DND-41 (cell line): Measurements from ENCODE around the gene RAPSN.

Experiments used
- EZH2 ChIP-seq: IDR thresholded peaks from 3 replicates; pipeline ENCODE4 v1.6.1; 2012; ENCODE audit warnings: borderline replicate concordance, low read depth, mild to moderate bottlenecking, moderate library complexity, low read length, inconsistent platforms; ENCODE audit not compliant: severe bottlenecking
- TF ChIP-seq, protein P1 (sequence below): IDR thresholded peaks from 2 replicates; pipeline ENCODE4 v1.5.1; 2012; ENCODE audit warnings: borderline replicate concordance, low read length, moderate library complexity, mild to moderate bottlenecking; ENCODE audit not compliant: poor library complexity, severe bottlenecking; ENCODE audit errors: extremely low read depth

DNA sequence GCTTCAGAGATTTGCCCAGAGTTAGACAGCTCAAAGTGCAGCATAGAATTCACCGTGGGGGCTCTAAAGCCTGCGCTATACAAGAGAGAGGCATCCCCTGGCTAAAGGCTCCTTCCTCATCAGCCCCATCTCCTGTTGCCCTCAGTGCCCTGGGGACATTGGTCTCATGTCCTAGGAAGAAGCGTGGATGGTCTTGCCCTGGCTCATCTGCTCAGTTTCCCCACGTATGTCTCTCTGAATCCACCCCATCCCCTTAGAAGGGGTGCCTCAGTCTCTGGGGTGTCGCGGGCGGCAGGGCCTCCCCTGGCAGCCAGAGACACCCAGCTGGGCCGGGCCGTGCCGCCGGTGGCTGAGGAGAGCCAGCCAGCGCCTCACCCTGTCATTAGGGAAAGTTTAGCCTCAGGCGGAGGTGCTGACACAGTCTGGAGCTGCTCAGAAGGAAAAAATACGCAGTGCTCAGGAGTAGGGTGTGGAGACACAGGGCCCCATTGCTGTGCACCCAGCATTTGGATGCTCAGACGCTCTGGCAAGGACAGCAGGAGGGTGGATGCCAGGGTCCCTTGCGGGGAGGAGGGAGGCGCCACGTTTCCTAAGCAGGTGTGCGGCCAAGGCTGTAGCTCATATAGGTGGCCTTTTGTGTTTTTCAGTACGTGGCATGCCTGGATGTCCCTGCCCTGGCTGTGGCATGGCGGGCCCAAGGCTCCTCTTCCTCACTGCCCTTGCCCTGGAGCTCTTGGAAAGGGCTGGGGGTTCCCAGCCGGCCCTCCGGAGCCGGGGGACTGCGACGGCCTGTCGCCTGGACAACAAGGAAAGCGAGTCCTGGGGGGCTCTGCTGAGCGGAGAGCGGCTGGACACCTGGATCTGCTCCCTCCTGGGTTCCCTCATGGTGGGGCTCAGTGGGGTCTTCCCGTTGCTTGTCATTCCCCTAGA, 39.2 kb downstream of the RAPSN start:
- TF ChIP-seq, protein P1, sequence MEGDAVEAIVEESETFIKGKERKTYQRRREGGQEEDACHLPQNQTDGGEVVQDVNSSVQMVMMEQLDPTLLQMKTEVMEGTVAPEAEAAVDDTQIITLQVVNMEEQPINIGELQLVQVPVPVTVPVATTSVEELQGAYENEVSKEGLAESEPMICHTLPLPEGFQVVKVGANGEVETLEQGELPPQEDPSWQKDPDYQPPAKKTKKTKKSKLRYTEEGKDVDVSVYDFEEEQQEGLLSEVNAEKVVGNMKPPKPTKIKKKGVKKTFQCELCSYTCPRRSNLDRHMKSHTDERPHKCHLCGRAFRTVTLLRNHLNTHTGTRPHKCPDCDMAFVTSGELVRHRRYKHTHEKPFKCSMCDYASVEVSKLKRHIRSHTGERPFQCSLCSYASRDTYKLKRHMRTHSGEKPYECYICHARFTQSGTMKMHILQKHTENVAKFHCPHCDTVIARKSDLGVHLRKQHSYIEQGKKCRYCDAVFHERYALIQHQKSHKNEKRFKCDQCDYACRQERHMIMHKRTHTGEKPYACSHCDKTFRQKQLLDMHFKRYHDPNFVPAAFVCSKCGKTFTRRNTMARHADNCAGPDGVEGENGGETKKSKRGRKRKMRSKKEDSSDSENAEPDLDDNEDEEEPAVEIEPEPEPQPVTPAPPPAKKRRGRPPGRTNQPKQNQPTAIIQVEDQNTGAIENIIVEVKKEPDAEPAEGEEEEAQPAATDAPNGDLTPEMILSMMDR: no peak
- TF ChIP-seq EZH2: no peak
